Neural crest cell (in vitro differentiated cells): ENCODE measurements around the gene PIP4K2A. TPM values are rescaled to one million over a fixed set of nuclear protein-coding genes. Genes with fewer than 3 reads are reported as not detected.

Experiments used
- DNase-seq: peaks from one replicate; pipeline ENCODE4 v3.0.0; 2021; ENCODE audit warnings: low read depth, mixed read lengths, low spot score
- H3K27ac Mint-ChIP-seq: one replicate; pipeline ENCODE4 v1.8.0; 2021; ENCODE audit warnings: mild to moderate bottlenecking, mixed read lengths; ENCODE audit not compliant: unreplicated experiment
- H3K27me3 Mint-ChIP-seq: 2 replicates; pipeline ENCODE4 v1.8.0; 2021; ENCODE audit warnings: low read depth, mild to moderate bottlenecking, mixed read lengths
- H3K36me3 Mint-ChIP-seq: 2 replicates; pipeline ENCODE4 v1.8.0; 2021; ENCODE audit warnings: low read depth, mild to moderate bottlenecking, mixed read lengths
- H3K4me1 Mint-ChIP-seq: 2 replicates; pipeline ENCODE4 v1.8.0; 2021; ENCODE audit warnings: mixed read lengths
- H3K4me3 Mint-ChIP-seq: one replicate; pipeline ENCODE4 v1.8.0; 2021; ENCODE audit warnings: mild to moderate bottlenecking, mixed read lengths
- H3K9me3 Mint-ChIP-seq: 2 replicates; pipeline ENCODE4 v1.8.0; 2021; ENCODE audit warnings: mixed read lengths
- total RNA-seq: library from RNA; stranded (reverse); gene quantifications from 2 replicates; pipeline ENCODE4 v1.2.1, GENCODE V29; 2021
- TF ChIP-seq, protein P1 (sequence below): fragments of 200-600 bp; sonication (generic); conservative IDR thresholded peaks from 2 replicates; pipeline ENCODE4 v1.5.0; 2021; ENCODE audit warnings: antibody characterized with exemption, mild to moderate bottlenecking

The PIP4K2A gene
- total RNA-seq, 1 donor from 2014 or later = 28.7 TPM

DNA sequence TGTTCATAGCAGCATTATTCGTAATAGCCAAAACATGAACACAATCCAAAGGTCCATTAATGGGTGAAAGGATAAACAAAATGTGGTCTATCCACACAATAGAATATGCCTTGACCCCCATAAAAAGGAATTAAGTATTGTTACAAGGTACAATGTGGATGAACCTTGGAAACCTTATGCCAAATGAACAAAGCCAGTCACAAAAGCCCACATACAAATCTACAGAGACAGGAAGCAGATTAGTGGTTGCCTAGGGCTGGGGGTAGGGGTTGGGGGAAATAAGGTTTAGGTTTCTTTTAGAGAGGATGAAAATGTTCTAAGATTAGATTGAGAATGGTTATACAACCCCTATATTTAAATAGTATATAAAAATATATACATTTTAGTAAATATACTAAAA lies 34.8 kb downstream of the PIP4K2A start:
- Mint-ChIP-seq H3K27me3 (no peaks in the 10 kb centered on the region), H3K4me3 (no peak overlapping the region), H3K4me1 (peaks cover 32% of the 10 kb centered on the region), H3K27ac (no peak overlapping the region), H3K9me3 (no peaks in the 10 kb centered on the region), H3K36me3 (peaks cover 2% of the 10 kb centered on the region)
- TF ChIP-seq, protein P1, sequence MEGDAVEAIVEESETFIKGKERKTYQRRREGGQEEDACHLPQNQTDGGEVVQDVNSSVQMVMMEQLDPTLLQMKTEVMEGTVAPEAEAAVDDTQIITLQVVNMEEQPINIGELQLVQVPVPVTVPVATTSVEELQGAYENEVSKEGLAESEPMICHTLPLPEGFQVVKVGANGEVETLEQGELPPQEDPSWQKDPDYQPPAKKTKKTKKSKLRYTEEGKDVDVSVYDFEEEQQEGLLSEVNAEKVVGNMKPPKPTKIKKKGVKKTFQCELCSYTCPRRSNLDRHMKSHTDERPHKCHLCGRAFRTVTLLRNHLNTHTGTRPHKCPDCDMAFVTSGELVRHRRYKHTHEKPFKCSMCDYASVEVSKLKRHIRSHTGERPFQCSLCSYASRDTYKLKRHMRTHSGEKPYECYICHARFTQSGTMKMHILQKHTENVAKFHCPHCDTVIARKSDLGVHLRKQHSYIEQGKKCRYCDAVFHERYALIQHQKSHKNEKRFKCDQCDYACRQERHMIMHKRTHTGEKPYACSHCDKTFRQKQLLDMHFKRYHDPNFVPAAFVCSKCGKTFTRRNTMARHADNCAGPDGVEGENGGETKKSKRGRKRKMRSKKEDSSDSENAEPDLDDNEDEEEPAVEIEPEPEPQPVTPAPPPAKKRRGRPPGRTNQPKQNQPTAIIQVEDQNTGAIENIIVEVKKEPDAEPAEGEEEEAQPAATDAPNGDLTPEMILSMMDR = no peak
- DNase-seq = no peak

DNA sequence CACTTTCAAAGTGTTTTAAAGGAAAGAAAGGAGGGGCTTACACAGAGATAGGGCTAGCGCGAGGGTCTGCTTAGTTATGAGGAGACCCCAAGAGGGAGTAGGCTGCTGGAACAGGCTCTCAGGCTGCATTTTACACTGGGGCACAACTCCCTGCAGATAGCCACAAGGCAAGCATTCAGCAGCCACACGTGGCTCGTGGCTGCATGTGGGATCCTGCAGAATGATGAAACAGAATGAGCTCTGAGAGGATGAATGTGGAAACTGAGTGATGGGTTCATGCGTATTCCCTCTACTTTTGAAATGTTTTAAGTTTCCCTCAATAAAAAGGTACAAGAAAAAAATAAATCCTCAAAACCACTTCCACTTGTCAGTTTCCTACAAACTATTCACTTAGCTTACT lies 37.0 kb downstream of the PIP4K2A start:
- no peak for DNase-seq
- no peaks in the 10 kb centered on the region for H3K36me3 Mint-ChIP-seq
- TF ChIP-seq, protein P1 = no peak
- no peaks in the 10 kb centered on the region for H3K9me3 Mint-ChIP-seq
- peaks cover 40% of the 10 kb centered on the region for H3K4me1 Mint-ChIP-seq
- no peaks in the 10 kb centered on the region for H3K27me3 Mint-ChIP-seq
- H3K27ac Mint-ChIP-seq = no peak overlapping the region
- H3K4me3 Mint-ChIP-seq = no peak overlapping the region

DNA sequence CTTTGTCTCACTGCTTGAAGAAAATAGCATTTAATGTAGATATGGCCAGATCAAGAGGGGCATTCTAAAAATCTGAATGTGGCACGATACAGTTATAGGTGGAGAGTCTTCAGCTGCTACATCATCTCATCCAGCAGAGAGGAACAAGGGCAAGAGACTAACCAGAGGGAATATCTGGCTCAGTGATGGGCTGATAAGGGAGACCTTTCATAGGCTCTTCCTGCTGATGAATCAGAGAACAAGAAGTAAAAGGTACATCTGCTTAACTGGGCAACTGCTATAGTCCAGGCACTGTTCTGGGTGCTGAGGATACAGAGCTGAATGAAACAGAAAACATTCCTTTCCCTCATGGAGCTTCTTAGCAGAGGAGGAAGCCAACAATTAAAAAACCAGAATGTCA lies 37.9 kb downstream of the PIP4K2A start:
- TF ChIP-seq, protein P1 = no peak
- Mint-ChIP-seq H3K27me3 (no peaks in the 10 kb centered on the region), H3K4me1 (peaks cover 49% of the 10 kb centered on the region), H3K4me3 (no peak overlapping the region), H3K9me3 (no peaks in the 10 kb centered on the region), H3K36me3 (no peaks in the 10 kb centered on the region), H3K27ac (no peak overlapping the region)
- no peak for DNase-seq

DNA sequence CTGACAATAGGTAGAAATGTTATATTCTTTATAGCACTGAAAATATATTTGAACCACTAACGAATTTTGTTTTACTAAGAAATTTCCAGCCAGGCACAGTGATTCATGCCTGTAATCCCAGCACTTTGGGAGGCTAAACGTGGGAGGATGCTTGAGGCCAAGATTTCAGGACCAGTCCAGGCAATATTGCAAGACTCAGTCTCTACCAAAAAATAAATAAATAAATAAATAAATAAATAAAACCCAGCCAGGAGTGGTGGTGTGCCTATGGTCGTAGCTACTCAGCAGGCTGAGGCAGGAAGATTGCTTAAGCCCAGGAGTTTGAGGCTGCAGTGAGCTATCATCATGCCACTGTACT lies 39.8 kb downstream of the PIP4K2A start:
- TF ChIP-seq, protein P1 = no peak
- H3K4me3 Mint-ChIP-seq = no peak overlapping the region
- H3K27me3 Mint-ChIP-seq = no peaks in the 10 kb centered on the region
- H3K36me3 Mint-ChIP-seq = no peaks in the 10 kb centered on the region
- no peaks in the 10 kb centered on the region for H3K9me3 Mint-ChIP-seq
- peaks cover 41% of the 10 kb centered on the region for H3K4me1 Mint-ChIP-seq
- no peak overlapping the region for H3K27ac Mint-ChIP-seq
- DNase-seq = no peak

DNA sequence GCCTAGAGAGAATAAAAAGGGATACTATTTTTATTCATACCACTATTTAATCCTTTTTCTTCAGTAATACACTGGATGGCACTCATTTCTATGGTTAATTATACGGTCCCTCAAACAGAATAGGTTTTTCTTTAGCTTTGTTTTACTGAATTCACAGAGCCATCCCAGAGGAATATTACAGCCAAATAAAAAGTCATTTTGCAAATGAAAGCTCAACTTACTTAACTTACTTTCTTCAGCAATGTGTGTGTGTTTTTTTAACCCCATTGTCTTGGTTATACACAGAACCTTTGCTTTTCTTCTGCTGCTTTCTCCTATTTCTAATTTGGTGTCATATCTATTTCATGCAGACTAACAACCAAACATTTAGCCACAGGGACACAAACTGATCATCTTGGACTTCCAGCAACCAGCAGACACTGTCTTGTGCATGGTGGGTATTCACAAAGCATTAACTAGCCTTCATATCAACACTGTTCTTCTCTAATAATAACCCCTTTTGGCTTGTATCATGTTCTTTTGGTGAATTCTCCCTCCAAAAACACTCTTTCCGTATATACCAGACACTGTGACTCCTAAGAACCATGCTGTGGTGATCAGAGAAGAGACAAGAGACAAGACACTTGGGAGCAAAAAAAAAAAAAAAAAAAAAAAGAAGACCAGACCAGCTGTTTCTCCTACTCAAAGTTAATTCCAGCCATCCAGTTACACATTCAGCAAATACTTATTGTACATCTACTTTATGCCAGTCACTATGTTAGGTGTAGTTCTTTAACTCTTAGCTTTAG lies 40.4 kb downstream of the PIP4K2A start:
- TF ChIP-seq, protein P1 = no peak
- Mint-ChIP-seq H3K4me1 (peaks cover 43% of the 10 kb centered on the region), H3K27me3 (no peaks in the 10 kb centered on the region), H3K27ac (no peak overlapping the region), H3K9me3 (no peaks in the 10 kb centered on the region), H3K36me3 (no peaks in the 10 kb centered on the region), H3K4me3 (no peak overlapping the region)
- DNase-seq = no peak
